Keratinocyte (primary cell): ENCODE results near the gene G6PC1. TPM values are rescaled to one million over a fixed set of nuclear protein-coding genes. Genes with fewer than 3 reads are reported as not detected.

Source experiments
- DNase-seq: peaks from one replicate; pipeline ENCODE4 v3.0.0-alpha.2; 2011; ENCODE audit warnings: low read depth, missing footprints, low spot score
- FAIRE-seq: peaks from 2 replicates; lab custom pipeline; 2011; peaks lifted over from hg19 to GRCh38; lab: Jason Lieb, UNC
- H2AFZ ChIP-seq: 2 replicates; pipeline ENCODE4 v1.6.0; 2012; ENCODE audit warnings: low read length, control low read depth, inconsistent platforms; ENCODE audit not compliant: control insufficient read depth
- H3K27ac ChIP-seq: 2 replicates; pipeline ENCODE4 v1.5.1; 2011; ENCODE audit warnings: low read length; ENCODE audit not compliant: control insufficient read depth, insufficient read depth
- H3K27me3 ChIP-seq: 3 replicates; pipeline ENCODE4 v1.6.0; 2011; ENCODE audit warnings: low read length; ENCODE audit not compliant: control insufficient read depth, insufficient read depth; ENCODE audit errors: extremely low read depth
- H3K36me3 ChIP-seq, 2 experiments: 2 replicates in 1 of 2; 3 replicates in 1 of 2; pipeline ENCODE4 v1.5.1; 2011; ENCODE audit warnings: low read length in 2 of 2, mild to moderate bottlenecking in 1 of 2; ENCODE audit not compliant: control insufficient read depth in 2 of 2, insufficient read depth in 2 of 2; ENCODE audit errors: extremely low read depth in 1 of 2
- H3K4me1 ChIP-seq: 3 replicates; pipeline ENCODE4 v1.5.1; 2011; ENCODE audit warnings: low read length; ENCODE audit not compliant: control insufficient read depth, insufficient read depth; ENCODE audit errors: extremely low read depth
- H3K4me2 ChIP-seq: 3 replicates; pipeline ENCODE4 v1.6.0; 2011; ENCODE audit warnings: low read depth, low read length; ENCODE audit not compliant: control insufficient read depth, insufficient read depth; ENCODE audit errors: extremely low read depth
- H3K4me3 ChIP-seq, 3 experiments: fragments of 200-600 bp in 1 of 3; sonication (generic) in 1 of 3; 2 replicates in 2 of 3; 3 replicates in 1 of 3; pipeline ENCODE4 v1.5.1; 2011 to 2016; ENCODE audit warnings: low read length in 3 of 3, mild to moderate bottlenecking in 3 of 3, control low read depth in 2 of 3, inconsistent platforms in 1 of 3, low read depth in 1 of 3, mixed read lengths in 1 of 3, mixed run types in 1 of 3, moderate library complexity in 1 of 3; ENCODE audit not compliant: control insufficient read depth in 2 of 3, insufficient read depth in 2 of 3; ENCODE audit errors: extremely low read depth in 1 of 3
- H3K79me2 ChIP-seq: 2 replicates; pipeline ENCODE4 v1.6.0; 2012; ENCODE audit warnings: low read length; ENCODE audit not compliant: control insufficient read depth, insufficient read depth
- H3K9ac ChIP-seq: 3 replicates; pipeline ENCODE4 v1.6.0; 2011; ENCODE audit warnings: low read length; ENCODE audit not compliant: control insufficient read depth, insufficient read depth; ENCODE audit errors: extremely low read depth
- H3K9me1 ChIP-seq: 3 replicates; pipeline ENCODE4 v1.6.0; 2011; ENCODE audit warnings: low read length; ENCODE audit not compliant: control insufficient read depth, insufficient read depth; ENCODE audit errors: extremely low read depth
- H3K9me3 ChIP-seq: 2 replicates; pipeline ENCODE4 v1.5.1; 2012; ENCODE audit warnings: low read depth, low read length; ENCODE audit not compliant: control insufficient read depth
- H4K20me1 ChIP-seq: 3 replicates; pipeline ENCODE4 v1.6.0; 2011; ENCODE audit warnings: low read length; ENCODE audit not compliant: control insufficient read depth, insufficient read depth; ENCODE audit errors: extremely low read depth
- EZH2 ChIP-seq: IDR thresholded peaks from one replicate; pipeline ENCODE4 v1.6.1; 2012; ENCODE audit warnings: inconsistent platforms, mild to moderate bottlenecking, low read length, moderate library complexity
- dilution Hi-C: fragments of 300-500 bp; cut with MboI; formaldehyde crosslinking; loops from one replicate; pipeline ENCODE4 v1.7.0; 2020; ENCODE audit warnings: low sequenced_read_pairs; ENCODE audit not compliant: extremely low pct_ligation_motif_present
- polyA plus RNA-seq, 5 experiments: library from polyadenylated mRNA; depleted of rRNA in 3 of 5; stranded (reverse) in 3 of 5; stranded (forward) in 1 of 5; unstranded in 1 of 5; fragments of >200 nt; gene quantifications; 1 replicate in 1 of 5; 2 replicates in 3 of 5; 3 replicates in 1 of 5; pipeline versions ENCODE4 v1.2.1 to v1.2.3, GENCODE V29; 2011 to 2012; ENCODE audit warnings: missing spikeins in 2 of 5, low read depth in 1 of 5, low replicate concordance in 1 of 5
- TF ChIP-seq, protein P1 (sequence below), 3 experiments: IDR thresholded peaks in 1 of 3; conservative IDR thresholded peaks in 1 of 3; optimal IDR thresholded peaks in 1 of 3; 2 replicates in 2 of 3; 3 replicates in 1 of 3; pipeline versions ENCODE3 to v1.5.1; 2011; ENCODE audit warnings: low read length in 3 of 3, mild to moderate bottlenecking in 3 of 3, moderate library complexity in 2 of 3, control low read depth in 1 of 3, inconsistent platforms in 1 of 3; ENCODE audit not compliant: insufficient read depth in 2 of 3; ENCODE audit errors: extremely low read depth in 1 of 3

The G6PC1 gene
- polyA plus RNA-seq, 1 donor (not counting 4 experiments of a cell fraction or from before 2014, with no cell fraction given), result not detected

DNA sequence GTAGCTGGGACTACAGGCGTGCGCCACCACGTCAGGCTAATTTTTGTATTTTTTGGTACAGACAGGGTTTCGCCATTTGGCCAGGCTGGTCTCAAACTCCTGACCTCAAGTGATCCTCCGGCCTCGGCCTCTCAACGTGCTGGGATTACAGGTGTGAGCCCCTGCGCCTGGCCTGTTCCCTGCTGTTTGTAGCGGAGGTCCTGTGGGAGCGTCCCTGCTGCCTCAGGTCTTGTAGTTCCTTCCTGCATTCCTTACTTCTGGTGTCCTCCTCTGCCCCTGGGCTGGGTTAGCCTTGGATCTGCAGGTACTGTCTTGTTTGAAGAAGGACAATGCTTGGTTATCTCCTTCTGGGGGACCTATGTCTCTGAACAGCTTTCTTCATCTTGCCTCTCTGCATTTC lies 23.6 kb upstream of the G6PC1 start:
- no peaks in the 10 kb centered on the region for H3K4me1 ChIP-seq
- no peaks in the 10 kb centered on the region for H3K79me2 ChIP-seq
- DNase-seq (no peak), FAIRE-seq (no peak)
- no peak overlapping the region for H3K4me2 ChIP-seq
- no peak overlapping the region for H2AFZ ChIP-seq
- no peak overlapping the region for H3K9ac ChIP-seq
- no peaks in the 10 kb centered on the region for H3K36me3 ChIP-seq
- H3K4me3 ChIP-seq, result no peak overlapping the region
- no peak overlapping the region for H3K27ac ChIP-seq
- dilution Hi-C loops, result no loop called here
- H4K20me1 ChIP-seq, result no peaks in the 10 kb centered on the region
- peaks cover 25% of the 10 kb centered on the region for H3K27me3 ChIP-seq
- H3K9me3 ChIP-seq, result no peaks in the 10 kb centered on the region
- no peaks in the 10 kb centered on the region for H3K9me1 ChIP-seq
- no peak for TF ChIP-seq EZH2
- TF ChIP-seq, protein P1, sequence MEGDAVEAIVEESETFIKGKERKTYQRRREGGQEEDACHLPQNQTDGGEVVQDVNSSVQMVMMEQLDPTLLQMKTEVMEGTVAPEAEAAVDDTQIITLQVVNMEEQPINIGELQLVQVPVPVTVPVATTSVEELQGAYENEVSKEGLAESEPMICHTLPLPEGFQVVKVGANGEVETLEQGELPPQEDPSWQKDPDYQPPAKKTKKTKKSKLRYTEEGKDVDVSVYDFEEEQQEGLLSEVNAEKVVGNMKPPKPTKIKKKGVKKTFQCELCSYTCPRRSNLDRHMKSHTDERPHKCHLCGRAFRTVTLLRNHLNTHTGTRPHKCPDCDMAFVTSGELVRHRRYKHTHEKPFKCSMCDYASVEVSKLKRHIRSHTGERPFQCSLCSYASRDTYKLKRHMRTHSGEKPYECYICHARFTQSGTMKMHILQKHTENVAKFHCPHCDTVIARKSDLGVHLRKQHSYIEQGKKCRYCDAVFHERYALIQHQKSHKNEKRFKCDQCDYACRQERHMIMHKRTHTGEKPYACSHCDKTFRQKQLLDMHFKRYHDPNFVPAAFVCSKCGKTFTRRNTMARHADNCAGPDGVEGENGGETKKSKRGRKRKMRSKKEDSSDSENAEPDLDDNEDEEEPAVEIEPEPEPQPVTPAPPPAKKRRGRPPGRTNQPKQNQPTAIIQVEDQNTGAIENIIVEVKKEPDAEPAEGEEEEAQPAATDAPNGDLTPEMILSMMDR (optimal IDR thresholded peaks at IDR 0.05 in 1 of 3, IDR thresholded peaks at IDR 0.05 in 1 of 3, conservative IDR thresholded peaks at IDR 0.05 in 1 of 3; ENCODE audit: extremely low read depth in 1 of 3, insufficient read depth in 2 of 3, low read length in 3 of 3), result no peak

DNA sequence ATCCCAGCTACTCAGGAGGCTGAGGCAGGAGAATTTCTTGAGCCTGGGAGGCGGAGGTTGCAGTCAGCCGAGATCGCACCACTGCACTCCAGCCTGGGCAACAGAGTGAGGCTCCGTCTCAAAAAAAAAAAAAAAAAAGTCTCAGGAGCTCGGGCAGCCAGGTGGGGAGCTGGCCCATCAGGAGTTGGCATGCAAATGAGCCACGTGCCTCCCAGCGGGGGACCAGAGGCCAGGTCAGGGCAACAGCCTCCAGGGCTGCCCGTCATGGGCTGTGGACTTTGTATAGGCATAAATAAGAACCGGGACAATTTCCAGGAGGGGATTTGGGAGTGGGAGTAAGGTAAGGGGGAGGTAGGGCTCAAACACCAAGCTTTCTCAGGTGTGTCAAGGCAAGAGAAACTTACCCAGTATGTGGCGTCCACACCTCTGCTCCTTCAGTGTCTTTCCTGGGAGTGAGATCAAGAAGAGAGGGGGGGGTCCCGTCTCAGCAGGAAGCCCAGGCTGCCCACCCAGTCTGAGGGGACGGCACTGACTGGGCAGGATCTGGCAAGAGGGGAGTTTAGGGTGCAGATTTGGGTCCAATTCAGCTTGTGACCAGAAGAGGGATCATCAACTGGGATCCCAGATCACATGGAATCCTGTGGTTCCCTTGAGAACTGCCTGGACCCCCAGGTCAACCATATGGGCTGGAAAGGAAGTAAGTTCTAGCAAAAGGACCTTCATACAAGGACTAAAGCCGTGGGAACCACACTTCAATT lies 22.3 kb upstream of the G6PC1 start:
- no peaks in the 10 kb centered on the region for H3K9me1 ChIP-seq
- H3K79me2 ChIP-seq, result no peaks in the 10 kb centered on the region
- H3K27ac ChIP-seq, result no peak overlapping the region
- TF ChIP-seq, protein P1 (optimal IDR thresholded peaks at IDR 0.05 in 1 of 3, IDR thresholded peaks at IDR 0.05 in 1 of 3, conservative IDR thresholded peaks at IDR 0.05 in 1 of 3; ENCODE audit: extremely low read depth in 1 of 3, insufficient read depth in 2 of 3, low read length in 3 of 3), result no peak
- no peak for TF ChIP-seq EZH2
- H3K9ac ChIP-seq, result no peak overlapping the region
- H3K4me3 ChIP-seq, result no peak overlapping the region
- no peaks in the 10 kb centered on the region for H3K9me3 ChIP-seq
- FAIRE-seq (no peak), DNase-seq (no peak)
- peaks cover 25% of the 10 kb centered on the region for H3K27me3 ChIP-seq
- H3K4me2 ChIP-seq, result no peak overlapping the region
- no peaks in the 10 kb centered on the region for H4K20me1 ChIP-seq
- dilution Hi-C loops, result no loop called here
- H3K36me3 ChIP-seq, result no peaks in the 10 kb centered on the region
- H2AFZ ChIP-seq, result no peak overlapping the region
- no peaks in the 10 kb centered on the region for H3K4me1 ChIP-seq
